ENCODE results near the gene SLIT3.

SLIT3 gene

DNA sequence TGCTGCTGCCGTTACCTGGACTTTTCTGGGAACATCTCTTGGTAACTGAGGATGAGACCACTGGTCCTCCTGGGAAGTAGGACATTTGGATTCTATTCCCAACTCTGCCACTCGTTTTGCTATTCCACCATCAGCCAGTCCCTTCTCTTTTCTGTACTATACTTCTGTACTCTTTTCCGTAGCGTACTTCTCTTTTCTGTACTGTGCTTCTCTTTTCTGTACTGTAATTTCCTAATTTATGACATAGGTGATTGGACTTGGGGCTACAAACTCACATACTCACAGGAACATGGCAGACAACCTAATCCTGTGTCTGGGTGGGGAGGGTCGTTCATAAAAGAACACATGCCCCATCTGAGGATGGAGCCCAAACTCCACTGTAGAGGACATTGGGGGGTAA, 386.4 kb downstream of the SLIT3 start:
- Histone ChIP-seq H3K27me3 (replicated peaks) (no peaks in the 10 kb centered on the region), H3K4me3 (ENCODE audit: low read depth, low read length) (no peak overlapping the region), H3K27ac (no peak overlapping the region), H3K36me3 (replicated peaks) (no peaks in the 10 kb centered on the region)
- in situ Hi-C loops (cut with HindIII; ENCODE audit: low pct_ligation_motif_present, low sequenced_read_pairs) = no loop called here
- no peak for TF ChIP-seq CTCF (IDR thresholded peaks at IDR 0.05; ENCODE audit: low read depth, low read length, missing control alignments)
- DNase-seq = no peak

GRCh38 chr5:168910874-168911273, 390.1 kb downstream of the SLIT3 start:
- TF ChIP-seq CTCF (IDR thresholded peaks at IDR 0.05; ENCODE audit: low read depth, low read length, missing control alignments) = no peak
- in situ Hi-C loops (cut with HindIII; ENCODE audit: low pct_ligation_motif_present, low sequenced_read_pairs) = no loop called here

GRCh38 chr5:168908207-168908606, 392.7 kb downstream of the SLIT3 start:
- peak; percentile 71 for DNase-seq
- H3K36me3 ChIP-seq (replicated peaks) = no peaks in the 10 kb centered on the region
- H3K27ac ChIP-seq = no peak overlapping the region
- no peaks in the 10 kb centered on the region for H3K27me3 ChIP-seq (replicated peaks)
- in situ Hi-C loops (cut with HindIII; ENCODE audit: low pct_ligation_motif_present, low sequenced_read_pairs) = no loop called here
- H3K4me3 ChIP-seq (ENCODE audit: low read depth, low read length) = no peak overlapping the region
- TF ChIP-seq CTCF (IDR thresholded peaks at IDR 0.05; ENCODE audit: low read depth, low read length, missing control alignments) = no peak

More at GRCh38 chr5:168910874-168911273, 390.1 kb downstream of the SLIT3 start:
- H3K27ac ChIP-seq = no peak overlapping the region
- no peak for DNase-seq
- H3K36me3 ChIP-seq (replicated peaks) = no peaks in the 10 kb centered on the region
- H3K27me3 ChIP-seq (replicated peaks) = no peaks in the 10 kb centered on the region
- H3K4me3 ChIP-seq (ENCODE audit: low read depth, low read length) = no peak overlapping the region

DNA sequence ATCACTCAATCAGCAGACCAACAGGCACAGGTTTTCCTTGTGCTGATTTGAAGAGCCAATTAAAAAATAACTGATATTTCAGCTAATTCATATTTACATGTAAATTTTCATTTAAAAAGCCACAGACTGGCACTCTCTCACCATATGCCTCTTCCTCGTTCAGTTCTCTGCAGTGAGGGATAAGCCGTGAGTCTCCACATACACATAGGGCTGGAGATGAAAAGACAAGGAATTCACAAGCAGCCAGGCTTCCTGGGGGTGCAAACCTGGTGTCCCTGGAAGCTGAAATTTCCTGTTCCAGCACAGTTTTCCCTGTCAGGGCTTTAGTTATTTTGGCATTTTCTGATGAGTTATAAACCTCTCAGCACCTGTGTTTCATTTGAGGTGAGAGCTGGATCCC, 397.9 kb downstream of the SLIT3 start:
- Histone ChIP-seq H3K27ac (no peak overlapping the region), H3K4me3 (ENCODE audit: low read depth, low read length) (no peak overlapping the region), H3K27me3 (replicated peaks) (no peaks in the 10 kb centered on the region), H3K36me3 (replicated peaks) (no peaks in the 10 kb centered on the region)
- no peak for DNase-seq
- in situ Hi-C loops (cut with HindIII; ENCODE audit: low pct_ligation_motif_present, low sequenced_read_pairs) = no loop called here
- no peak for TF ChIP-seq CTCF (IDR thresholded peaks at IDR 0.05; ENCODE audit: low read depth, low read length, missing control alignments)

DNA sequence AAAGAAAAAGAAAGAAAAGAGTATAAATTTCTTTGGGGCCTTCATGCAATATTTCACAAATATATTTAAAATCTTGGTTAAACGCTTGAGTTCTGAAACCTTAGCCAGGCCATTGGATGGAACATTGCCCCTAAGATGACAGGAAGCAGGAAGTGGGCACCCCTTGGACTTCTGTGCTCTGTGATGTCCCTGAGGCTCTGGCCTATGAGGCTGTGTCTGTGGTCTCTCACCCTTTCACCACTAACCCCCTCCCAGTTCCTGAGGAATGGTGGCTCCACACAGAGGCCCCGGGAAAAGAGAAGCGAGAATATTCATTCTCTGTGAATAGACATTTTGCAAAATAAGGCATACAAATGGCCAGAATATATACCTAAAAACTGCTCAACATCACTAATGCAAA, 401.3 kb downstream of the SLIT3 start:
- Histone ChIP-seq H3K36me3 (replicated peaks) (no peaks in the 10 kb centered on the region), H3K4me3 (ENCODE audit: low read depth, low read length) (no peak overlapping the region), H3K27me3 (replicated peaks) (no peaks in the 10 kb centered on the region), H3K27ac (no peak overlapping the region)
- no peak for DNase-seq
- in situ Hi-C loops (cut with HindIII; ENCODE audit: low pct_ligation_motif_present, low sequenced_read_pairs) = no loop called here
- TF ChIP-seq CTCF (IDR thresholded peaks at IDR 0.05; ENCODE audit: low read depth, low read length, missing control alignments) = no peak

GRCh38 chr5:168899264-168899663, 401.7 kb downstream of the SLIT3 start:
- no peak for TF ChIP-seq CTCF (IDR thresholded peaks at IDR 0.05; ENCODE audit: low read depth, low read length, missing control alignments)
- in situ Hi-C loops (cut with HindIII; ENCODE audit: low pct_ligation_motif_present, low sequenced_read_pairs) = no loop called here
- no peaks in the 10 kb centered on the region for H3K36me3 ChIP-seq (replicated peaks)
- H3K27ac ChIP-seq = no peak overlapping the region
- DNase-seq = no peak
- no peak overlapping the region for H3K4me3 ChIP-seq (ENCODE audit: low read depth, low read length)
- H3K27me3 ChIP-seq (replicated peaks) = no peaks in the 10 kb centered on the region
